Measurements from ENCODE around the gene ZNF302.
A peak's percentile ranks its signal among the peaks of the same experiment; 100 is the strongest.
"Not testable (repeated sequence)": the region's sequence is repeated elsewhere in the genome, so short reads cannot be mapped to it uniquely, and the experiment has no call there.

ZNF302 gene

GRCh38 chr19:34675250-34675649 lies 2.2 kb upstream of the ZNF302 start:
- DNase-seq: no peak

GRCh38 chr19:34675919-34676318 lies 1.6 kb upstream of the ZNF302 start:
- DNase-seq: no peak

DNA sequence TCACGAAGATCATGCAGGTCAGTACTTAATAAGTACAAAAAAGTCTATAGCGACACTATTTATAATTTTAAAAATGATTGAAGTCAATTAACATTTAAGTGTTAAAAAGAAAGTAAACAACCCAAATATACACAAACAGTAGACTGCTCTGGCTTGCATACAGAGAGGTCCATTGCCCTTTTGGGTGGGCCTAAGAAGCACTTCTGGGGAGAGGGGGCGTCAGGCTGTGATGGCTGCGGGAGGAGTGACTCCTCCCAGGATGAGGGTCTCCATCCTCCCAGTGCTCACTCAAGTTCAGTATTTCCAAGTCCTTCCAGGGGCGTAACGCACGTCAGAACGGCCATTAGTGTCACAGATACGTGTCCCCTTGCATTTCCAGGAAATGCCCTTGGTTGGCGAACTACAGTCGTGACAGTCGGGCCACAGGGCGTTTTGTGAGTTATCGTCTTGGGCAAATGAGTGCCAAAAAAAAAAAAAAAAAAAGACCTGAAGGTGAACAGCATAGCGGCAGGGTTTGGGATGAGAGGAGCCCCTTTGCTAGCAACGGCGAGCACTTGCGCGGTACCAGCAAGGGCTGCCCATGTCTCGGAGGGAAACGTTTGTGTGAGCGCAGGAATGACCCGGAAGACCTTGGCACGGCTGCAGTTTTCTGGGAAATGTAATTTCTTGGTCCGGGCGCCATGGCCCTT lies 637 bp upstream of the ZNF302 start, which contains the start of gene SCGB2B2:
Gene SCGB2B2, minus strand, starts transcription at position 463 of the 689 bp plus-strand sequence. CDS start 82,596 bp downstream, outside the sequence.
- DNase-seq: peak; percentile 79

GRCh38 chr19:34678085-34678412 lies 571 bp downstream of the ZNF302 start:
- DNase-seq: no peak

DNA sequence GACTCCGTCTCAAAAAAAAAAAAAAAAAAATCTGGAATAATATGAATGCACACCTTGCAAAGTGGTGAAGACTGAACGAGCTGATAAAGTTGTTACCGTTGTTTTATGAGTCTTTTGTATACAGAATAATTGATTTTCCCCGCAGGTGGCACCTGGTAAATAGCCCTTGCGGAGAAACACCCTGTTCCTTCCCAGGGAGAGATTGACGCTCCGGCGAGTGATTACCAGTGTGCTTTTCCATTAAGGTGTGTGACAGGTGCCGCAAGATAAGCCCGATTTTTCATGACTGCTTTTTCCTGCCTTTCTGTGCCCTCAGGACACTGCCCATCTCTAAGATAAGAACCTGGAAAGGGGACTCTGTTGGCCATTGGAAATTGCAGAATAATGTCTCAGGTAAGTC lies 943 bp downstream of the ZNF302 start:
- DNase-seq: no peak

DNA sequence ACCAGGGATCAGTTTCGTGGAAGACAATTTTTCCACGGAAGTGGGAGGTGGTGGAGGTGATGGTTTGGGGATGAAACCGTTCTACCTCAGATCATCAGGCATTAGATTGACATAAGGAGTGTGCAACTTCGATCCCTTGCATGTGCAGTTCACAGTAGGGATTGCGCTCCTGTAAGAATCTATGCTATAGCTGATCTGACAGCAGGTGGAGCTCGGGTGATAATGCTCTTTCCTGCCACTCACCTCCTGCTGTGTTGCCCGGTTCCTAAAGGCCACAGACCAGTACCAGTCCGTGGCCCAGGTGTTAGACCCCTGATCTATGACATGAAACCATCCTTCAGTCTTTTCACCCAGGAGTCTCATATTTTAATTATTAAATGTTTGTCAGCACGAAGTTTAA lies 4.0 kb downstream of the ZNF302 start:
- no peak for DNase-seq

DNA sequence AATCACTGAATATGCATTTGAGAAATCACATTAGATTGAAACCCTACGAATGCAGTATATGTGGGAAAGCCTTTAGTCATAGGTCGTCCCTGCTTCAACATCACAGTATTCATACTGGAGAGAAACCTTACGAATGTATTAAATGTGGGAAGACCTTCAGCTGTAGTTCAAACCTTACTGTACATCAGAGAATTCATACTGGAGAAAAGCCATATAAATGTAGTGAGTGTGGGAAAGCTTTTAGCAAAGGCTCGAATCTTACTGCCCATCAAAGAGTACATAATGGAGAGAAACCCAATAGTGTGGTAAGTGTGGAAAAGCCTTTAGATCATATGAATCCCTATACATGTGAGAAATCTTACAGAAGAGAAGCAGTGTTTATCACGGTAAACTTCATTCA lies 7.8 kb downstream of the ZNF302 start:
- not testable (repeated sequence) for DNase-seq

DNA sequence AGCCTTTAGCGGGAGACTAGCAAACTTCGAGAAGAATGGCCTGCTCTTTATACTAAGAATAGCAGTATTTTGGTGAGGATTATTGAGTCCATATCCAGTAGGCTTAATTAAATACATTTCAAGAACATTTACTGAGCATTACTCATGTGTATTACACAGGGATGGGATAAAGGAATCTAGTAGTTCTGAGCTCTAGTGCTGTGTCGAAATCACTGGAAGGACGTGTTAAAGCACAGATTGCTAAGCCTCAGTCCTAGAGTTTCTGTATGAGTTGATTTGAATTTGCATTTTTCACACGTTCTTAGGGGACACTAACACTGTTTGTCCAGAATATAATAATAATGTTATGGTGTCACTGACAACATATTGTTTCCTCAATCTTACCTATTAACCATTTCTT lies 9.0 kb downstream of the ZNF302 start:
- no peak for DNase-seq

GRCh38 chr19:34687348-34687747 lies 9.9 kb downstream of the ZNF302 start:
- DNase-seq: no peak

- no peak for DNase-seq
These were observed 11.1 kb downstream of the ZNF302 start for GRCh38 chr19:34688592-34688991.

DNA sequence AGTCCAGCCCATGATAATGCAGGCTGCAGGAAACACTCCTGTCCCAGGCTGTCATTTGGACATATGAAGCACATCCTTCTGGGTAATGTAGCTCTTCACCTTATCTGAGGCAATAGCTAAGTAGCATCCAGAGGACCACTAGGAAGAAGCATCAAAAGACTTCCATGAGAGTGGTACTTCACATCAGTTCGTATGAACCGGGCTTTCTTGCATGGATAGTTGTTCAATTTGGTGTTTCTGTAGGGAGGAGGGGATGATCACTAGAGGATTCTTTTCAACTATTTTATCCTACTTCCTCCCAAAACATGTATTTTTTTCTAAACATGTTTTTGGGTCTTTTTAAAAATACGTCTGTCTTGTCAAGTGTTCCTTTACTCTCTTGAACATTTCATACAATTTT lies 12.9 kb downstream of the ZNF302 start:
- no peak for DNase-seq

DNA sequence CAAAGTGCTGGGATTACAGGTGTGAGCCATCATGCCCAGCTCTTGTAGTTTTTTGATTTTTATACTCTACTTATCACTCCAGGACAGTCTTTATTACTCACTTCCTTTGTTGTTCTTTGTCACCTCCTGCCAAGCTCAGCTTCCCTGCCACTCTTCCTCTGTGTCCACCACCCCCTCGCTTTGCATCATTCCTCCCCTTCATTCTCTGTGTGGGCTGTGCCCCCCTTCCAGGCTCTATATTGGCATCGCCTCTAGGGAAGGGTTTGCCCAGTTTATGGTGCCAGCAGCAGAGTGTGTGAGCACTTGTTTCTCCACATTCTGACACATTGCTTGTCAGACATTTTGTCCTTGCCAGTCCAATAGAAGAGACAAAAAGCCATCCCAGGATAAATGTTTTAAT lies 15.1 kb downstream of the ZNF302 start:
- no peak for DNase-seq

- DNase-seq: no peak
These were observed 30.2 kb downstream of the ZNF302 start for GRCh38 chr19:34707661-34708060.

DNA sequence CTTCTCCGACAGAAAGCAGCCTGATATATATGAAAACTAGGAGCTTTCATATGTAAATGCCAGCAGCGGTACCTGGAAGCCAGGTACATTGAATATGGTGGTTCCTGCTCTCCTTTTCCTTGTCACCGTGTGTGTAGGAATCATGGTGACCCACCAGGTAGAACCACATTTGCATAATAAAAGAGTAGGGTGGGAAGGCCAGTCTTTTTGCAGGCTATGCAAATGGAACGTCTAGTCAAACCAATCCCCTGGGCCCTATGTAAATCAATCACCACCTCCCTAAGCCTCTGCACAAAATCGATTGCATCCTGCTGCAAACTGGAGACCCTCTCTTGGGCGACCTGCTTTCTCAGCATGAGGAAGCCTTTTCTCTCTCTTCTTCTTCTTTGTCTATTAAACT lies 34.4 kb downstream of the ZNF302 start:
- DNase-seq: no peak

GRCh38 chr19:34712395-34713261 lies 35.1 kb downstream of the ZNF302 start:
- DNase-seq: peak; percentile 91

DNA sequence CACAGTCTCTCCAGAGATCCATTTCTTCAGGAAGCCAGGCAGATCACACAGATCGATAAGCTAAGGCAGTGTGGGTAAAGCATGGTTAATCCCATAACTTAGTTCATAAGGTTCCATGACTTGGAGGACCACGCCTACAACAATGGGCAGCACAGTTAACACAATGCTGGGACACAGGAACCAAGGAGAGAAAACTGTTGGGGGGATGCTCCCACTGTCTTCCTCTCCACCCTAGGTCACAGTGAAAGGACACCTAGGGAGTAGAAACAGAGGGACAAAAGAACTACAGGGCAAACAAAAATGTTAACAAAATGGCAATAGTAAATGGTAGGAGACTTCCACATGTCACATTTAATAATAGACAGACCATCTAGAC lies 35.8 kb downstream of the ZNF302 start:
- DNase-seq: no peak

- no peak for DNase-seq
These were observed 37.9 kb downstream of the ZNF302 start for GRCh38 chr19:34715357-34715756.

DNA sequence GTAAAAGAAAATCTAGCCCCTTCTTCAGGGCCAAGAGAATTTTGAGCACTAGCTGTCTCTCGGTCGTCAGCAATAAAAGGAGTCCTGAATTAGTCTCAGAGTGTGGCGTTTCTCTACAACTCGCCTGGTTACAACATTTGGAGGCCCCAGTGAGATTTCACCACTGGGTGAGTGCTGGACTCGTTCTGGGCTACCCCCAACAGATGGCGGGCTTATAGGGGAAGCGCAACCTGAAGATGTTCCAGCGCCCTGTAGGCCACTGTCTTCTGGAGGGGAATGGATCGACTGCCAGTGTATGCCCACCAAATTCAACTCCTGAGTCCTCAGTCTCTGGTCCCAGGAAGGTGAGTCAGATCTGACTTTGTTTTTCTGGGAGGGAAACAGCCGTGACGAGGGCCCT lies 44.9 kb downstream of the ZNF302 start:
- no peak for DNase-seq

GRCh38 chr19:34725400-34725799 lies 47.9 kb downstream of the ZNF302 start:
- no peak for DNase-seq

GRCh38 chr19:34731019-34731829 lies 53.7 kb downstream of the ZNF302 start:
- DNase-seq: no peak

GRCh38 chr19:34731964-34732363 lies 54.5 kb downstream of the ZNF302 start:
- DNase-seq: no peak

GRCh38 chr19:34732612-34733211 lies 55.2 kb downstream of the ZNF302 start:
- DNase-seq: peak; percentile 10

- DNase-seq: peak; percentile 74
These were observed 55.8 kb downstream of the ZNF302 start for GRCh38 chr19:34733266-34733745.
